Measurements from ENCODE around the gene CCNK.

GRCh38 chr14:99560922-99561683, 79.9 kb downstream of the CCNK start:
- TF ChIP-seq CTCF (IDR thresholded peaks at IDR 0.05; ENCODE audit: low read depth, low read length, poor library complexity, severe bottlenecking): no peak
- TF ChIP-seq EZH2phosphoT487 (IDR thresholded peaks at IDR 0.05; ENCODE audit: borderline replicate concordance, low read length): no peak
